Measurements from ENCODE around the gene ECE1.

DNA sequence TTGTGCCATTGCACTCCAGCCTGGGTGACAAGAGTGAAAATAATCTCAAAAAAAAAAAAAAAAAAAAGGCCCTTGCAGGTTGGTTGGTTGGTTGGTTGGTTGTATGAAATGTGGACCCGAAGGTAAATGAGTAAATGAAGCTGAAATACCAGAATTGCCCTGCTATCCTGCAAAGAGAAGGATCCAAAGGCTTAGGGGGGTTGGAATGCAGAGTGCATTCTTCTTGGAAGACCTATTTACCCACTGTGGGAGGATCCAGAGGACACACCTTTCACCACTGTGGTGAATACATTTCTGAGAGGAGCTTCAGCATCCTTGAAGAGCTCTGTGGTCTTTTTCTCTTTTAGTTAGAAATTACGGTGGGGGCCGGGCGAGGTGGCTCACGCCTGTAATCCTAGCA lies 84.8 kb downstream of the ECE1 start:
- TF ChIP-seq SMAD3 (CRISPR knock-in tag; conservative IDR thresholded peaks at IDR 0.05) = no peak
- TF ChIP-seq ZNF589 (CRISPR knock-in tag; IDR thresholded peaks at IDR 0.05; ENCODE audit: low read depth) = no peak
- TF ChIP-seq EZH2 (IDR thresholded peaks at IDR 0.05; ENCODE audit: borderline replicate concordance, low read depth, low read length) = no peak
- TF ChIP-seq KDM1A (IDR thresholded peaks at IDR 0.05) = no peak
- no peak for TF ChIP-seq NR2C1 (IDR thresholded peaks at IDR 0.05)
- TF ChIP-seq NR2C1 (tag; IDR thresholded peaks at IDR 0.05) = no peak
- no peak for TF ChIP-seq ARID2 (IDR thresholded peaks at IDR 0.05)
